Measurements from ENCODE around the gene NECTIN4. TPM values are rescaled to one million over a fixed set of nuclear protein-coding genes. Genes with fewer than 3 reads are reported as not detected.

The NECTIN4 gene
- total and polyA plus RNA-seq, 2 of the 8 experiments (the other 6 are each of a cell fraction or from before 2014, with no cell fraction given), result 0.19 to 0.71 TPM

GRCh38 chr1:161051219-161051618 is 38.1 kb downstream of the NECTIN4 start:
- Histone ChIP-seq H3K79me1 (ENCODE audit: low read depth, low read length) (no peaks in the 10 kb centered on the region), H2BK12ac (ENCODE audit: low read depth, low read length) (no peak overlapping the region), H3K27ac (ENCODE audit: low read depth, low read length) (no peak overlapping the region), H3K23me2 (ENCODE audit: low read depth, low read length) (no peaks in the 10 kb centered on the region; the same call in 1 of the 2 replicates), H3K27me3 (replicated peaks in 1 of 4; ENCODE audit: control insufficient read depth in 3 of 4, extremely low read depth in 1 of 4, insufficient read depth in 3 of 4, low read length in 3 of 4) (peaks cover 0 to 17% (median 8%) of the 10 kb centered on the region in 4 experiments; a peak in 6 of 7 replicates), H3K4ac (replicated peaks; ENCODE audit: insufficient read length, low read depth, low read length) (no peak overlapping the region), H3K9ac (replicated peaks in 1 of 4; ENCODE audit: extremely low read depth in 1 of 4, low read depth in 3 of 4, low read length in 3 of 4) (no peak overlapping the region), H3K23ac (ENCODE audit: insufficient read length) (no peak overlapping the region), H3K4me1 (replicated peaks in 1 of 4; ENCODE audit: control insufficient read depth in 3 of 4, insufficient read depth in 4 of 4, low read length in 3 of 4) (peaks cover 0 to 3% (median 1%) of the 10 kb centered on the region in 4 experiments; a peak in 2 of 7 replicates), H3K36me3 (ENCODE audit: control insufficient read depth in 2 of 4, insufficient read depth in 4 of 4, low read length in 3 of 4) (no peaks in the 10 kb centered on the region), H3K4me2 (ENCODE audit: insufficient read depth in 1 of 2, low read depth in 2 of 2, low read length in 2 of 2) (no peak overlapping the region), H3K79me2 (ENCODE audit: control insufficient read depth in 1 of 2, insufficient read depth in 2 of 2, low read length in 2 of 2) (no peaks in the 10 kb centered on the region), H2BK5ac (ENCODE audit: low read depth, low read length) (no peak overlapping the region), H2AFZ (ENCODE audit: low read length) (no peak overlapping the region), H3K56ac (replicated peaks; ENCODE audit: insufficient read length, low read depth, low read length) (no peak overlapping the region), H4K20me1 (replicated peaks in 1 of 2; ENCODE audit: control insufficient read depth in 1 of 2, insufficient read depth in 2 of 2, low read length in 2 of 2) (no peaks in the 10 kb centered on the region), H3K4me3 (ENCODE audit: extremely low read depth in 1 of 4, insufficient read depth in 2 of 4, low read depth in 3 of 4, low read length in 4 of 4) (no peak overlapping the region), H4K91ac (replicated peaks; ENCODE audit: insufficient read length, low read length) (no peak overlapping the region), H3K14ac (ENCODE audit: insufficient read length) (no peak overlapping the region), H2BK20ac (ENCODE audit: low read length) (no peak overlapping the region), H3K9me3 (ENCODE audit: insufficient read depth in 2 of 2, low read depth in 1 of 2, low read length in 1 of 2) (peaks cover 0 to 12% of the 10 kb centered on the region in 2 experiments; a peak in 1 of 4 replicates), H2BK120ac (replicated peaks; ENCODE audit: low read depth, low read length) (no peak overlapping the region), H2BK15ac (ENCODE audit: low read length) (no peak overlapping the region), H2AK5ac (ENCODE audit: low read depth, low read length) (no peak overlapping the region), H4K8ac (ENCODE audit: extremely low read depth, insufficient read depth, low read length) (no peak overlapping the region), H3K18ac (ENCODE audit: extremely low read depth, low read length) (no peak overlapping the region), H4K5ac (ENCODE audit: insufficient read length, low read depth, low read length) (no peak overlapping the region)
- DNase-seq (ENCODE audit: low read depth in 1 of 2, low spot score in 2 of 2) (no peak), FAIRE-seq (no peak)
- ChIA-PET POLR2A (ENCODE audit: partially characterized antibody) (interaction anchor here (0.8 to 1.3 kb wide), 3 partner anchors 11 to 49 kb away, joined by 3 to 4 read pairs (median 3); no protein-coding TSS in a partner anchor), CTCF (ENCODE audit: partially characterized antibody) (interaction anchor here (0.7 to 1.8 kb wide), 7 partner anchors 10 to 217 kb away, joined by 3 to 7 read pairs (median 3); partner anchors contain the start of gene ITLN1)
- WGBS, 2 experiments (ENCODE audit: extremely low coverage in 1 of 2, insufficient coverage in 1 of 2, insufficient read length in 1 of 2, insufficient replicate concordance in 2 of 2, low coverage in 1 of 2, low lambda C conversion rate in 2 of 2, missing lambda C conversion rate in 1 of 2), result 85% methylated on average over 10 of the region's 10 CpGs; no CpG with 5 or more reads in 1 of the 2 experiments
- no peak for TF ChIP-seq RAD21 (IDR thresholded peaks at IDR 0.05 in 1 of 2, conservative IDR thresholded peaks at IDR 0.05 in 1 of 2; ENCODE audit: low read depth in 2 of 2, low read length in 2 of 2)
- TF ChIP-seq SIX5 (IDR thresholded peaks at IDR 0.05; ENCODE audit: low read depth, low read length), result no peak
- TF ChIP-seq RXRA (IDR thresholded peaks at IDR 0.05; ENCODE audit: insufficient read depth, low read depth, low read length), result no peak
- no peak for TF ChIP-seq SUZ12 (IDR thresholded peaks at IDR 0.05; ENCODE audit: low read length)
- TF ChIP-seq SP1 (IDR thresholded peaks at IDR 0.05; ENCODE audit: low read depth, low read length), result no peak
- TF ChIP-seq NRF1 (IDR thresholded peaks at IDR 0.05; ENCODE audit: low read depth, low read length), result no peak
- no peak for TF ChIP-seq SIRT6 (IDR thresholded peaks at IDR 0.05; ENCODE audit: low read length)
- no peak for TF ChIP-seq RNF2 (IDR thresholded peaks at IDR 0.05; ENCODE audit: borderline replicate concordance, low read depth, low read length, missing control alignments, poor library complexity, severe bottlenecking)
- TF ChIP-seq POLR2AphosphoS5 (IDR thresholded peaks at IDR 0.05; ENCODE audit: low read depth, low read length), result no peak
- TF ChIP-seq BCL11A (IDR thresholded peaks at IDR 0.05; ENCODE audit: low read depth in 2 of 2, low read length in 2 of 2), result no peak
- no peak for TF ChIP-seq CBX8 (IDR thresholded peaks at IDR 0.05; ENCODE audit: borderline replicate concordance, low read depth, low read length)
- no peak for TF ChIP-seq E2F6 (IDR thresholded peaks at IDR 0.05)
